H4 (cell line): Measurements from ENCODE around the gene SLAMF6. TPM values are rescaled to one million over a fixed set of nuclear protein-coding genes. Genes with fewer than 3 reads are reported as not detected.
A peak's percentile ranks its signal among the peaks of the same experiment; 100 is the strongest.
"Not testable (repeated sequence)": the region's sequence is repeated elsewhere in the genome, so short reads cannot be mapped to it uniquely, and the experiment has no call there.

Experiments used
- DNase-seq: peaks from one replicate; pipeline ENCODE4 v3.0.0-alpha.2; 2015; ENCODE audit warnings: low spot score
- total RNA-seq: library from RNA; depleted of rRNA; stranded (reverse); fragments of >200 nt; shearing (Covaris generic); gene quantifications from 2 replicates; pipeline ENCODE4 v1.2.3, GENCODE V29; 2014

Gene SLAMF6
- total RNA-seq, 1 experiment from 2014 or later: not detected

GRCh38 chr1:160542303-160542945 lies 19.4 kb upstream of the SLAMF6 start:
- DNase-seq: no peak

- DNase-seq: no peak
Observed at GRCh38 chr1:160541622-160542302, 18.7 kb upstream of the SLAMF6 start.

- no peak for DNase-seq
Observed at GRCh38 chr1:160540859-160541233, 17.8 kb upstream of the SLAMF6 start.

GRCh38 chr1:160539990-160540858 lies 17.2 kb upstream of the SLAMF6 start:
- no peak for DNase-seq

- DNase-seq: no peak
Observed at GRCh38 chr1:160539684-160539989, 16.6 kb upstream of the SLAMF6 start.

- DNase-seq: no peak
Observed at GRCh38 chr1:160538985-160539651, 16.1 kb upstream of the SLAMF6 start.

- DNase-seq: no peak
Observed at GRCh38 chr1:160537714-160538665, 14.9 kb upstream of the SLAMF6 start.

- no peak for DNase-seq
Observed at GRCh38 chr1:160534823-160535605, 12.0 kb upstream of the SLAMF6 start.

- DNase-seq: not testable (repeated sequence)
Observed at GRCh38 chr1:160532557-160532813, 9.4 kb upstream of the SLAMF6 start.

- not testable (repeated sequence) for DNase-seq
Observed at GRCh38 chr1:160531809-160532556, 8.9 kb upstream of the SLAMF6 start.

- DNase-seq: not testable (repeated sequence)
Observed at GRCh38 chr1:160529401-160529952, 6.4 kb upstream of the SLAMF6 start.

- DNase-seq: not testable (repeated sequence)
Observed at GRCh38 chr1:160523789-160524188, 734 bp upstream of the SLAMF6 start.

GRCh38 chr1:160522136-160522535 lies 919 bp downstream of the SLAMF6 start:
- no peak for DNase-seq

- DNase-seq: no peak
Observed at GRCh38 chr1:160521554-160521953, 1.5 kb downstream of the SLAMF6 start.

- DNase-seq: no peak
Observed at GRCh38 chr1:160520999-160521398, 2.1 kb downstream of the SLAMF6 start.

GRCh38 chr1:160520582-160520981 lies 2.5 kb downstream of the SLAMF6 start:
- no peak for DNase-seq

GRCh38 chr1:160519642-160520435 lies 3.2 kb downstream of the SLAMF6 start:
- DNase-seq: peak; percentile 23

GRCh38 chr1:160517519-160517918 lies 5.5 kb downstream of the SLAMF6 start:
- DNase-seq: not testable (repeated sequence)

- DNase-seq: not testable (repeated sequence)
Observed at GRCh38 chr1:160515908-160516307, 7.1 kb downstream of the SLAMF6 start.
